Hematopoietic multipotent progenitor cell treated with erythropoietin and hydrocortisone succinate and interleukin-3 and kit ligand, for 4 days (in vitro differentiated cells): Measurements from ENCODE around the gene FMOD.
A peak's percentile ranks its signal among the peaks of the same experiment; 100 is the strongest.

Source experiments
- DNase-seq: peaks from one replicate; pipeline ENCODE4 v3.0.0-alpha.2; 2015

Gene FMOD

DNA sequence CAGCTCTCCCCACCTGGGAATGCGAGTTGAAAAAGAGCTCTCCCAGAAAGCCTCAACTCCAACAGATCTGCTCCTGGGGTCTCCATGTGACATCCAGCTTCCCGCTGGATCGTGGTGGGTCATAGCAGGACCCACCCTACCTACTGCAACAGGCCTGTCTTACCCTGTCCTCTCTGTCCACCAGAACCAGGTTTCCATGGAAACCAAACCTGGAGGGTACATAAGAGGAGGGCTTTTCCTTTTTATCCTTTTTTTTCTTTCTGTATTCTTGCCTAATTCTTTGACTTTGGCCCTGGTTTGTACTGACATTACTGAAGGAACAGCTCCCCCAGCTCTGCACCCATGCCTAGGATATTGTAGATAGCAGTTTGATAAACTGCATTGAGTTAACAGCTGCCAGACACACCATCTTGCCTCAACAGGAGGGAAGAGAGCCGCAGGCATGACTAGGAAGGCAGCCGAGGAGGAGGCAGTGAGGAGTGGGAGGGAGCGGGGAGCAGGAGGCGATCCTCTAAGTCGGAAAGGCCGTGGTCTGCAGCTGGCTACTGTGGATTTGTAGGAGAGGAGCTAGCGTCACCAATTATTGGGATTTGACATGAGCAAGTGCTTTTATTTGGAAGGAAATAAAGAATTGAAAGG, 9.7 kb upstream of the FMOD start:
- no peak for DNase-seq

GRCh38 chr1:203359010-203359571, 8.2 kb upstream of the FMOD start:
- no peak for DNase-seq

DNA sequence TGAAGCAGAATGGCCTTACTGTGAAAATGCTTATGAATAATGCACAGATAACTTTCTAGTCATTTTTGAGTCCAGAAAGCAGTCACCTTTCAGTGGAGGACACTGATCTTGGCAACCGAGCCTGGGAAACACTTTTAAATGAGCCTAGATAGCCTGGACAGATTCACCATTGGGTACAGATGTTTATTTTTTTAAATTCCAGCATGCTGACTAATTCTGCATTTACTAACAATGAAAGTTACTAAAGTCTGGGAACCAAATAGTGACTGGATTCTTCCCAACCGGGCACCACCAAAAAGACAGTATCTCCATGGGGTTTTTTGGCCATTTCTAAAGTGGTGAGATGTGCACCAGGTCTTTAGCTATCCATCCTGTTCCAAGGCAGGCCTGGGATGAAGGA, 3.3 kb upstream of the FMOD start:
- DNase-seq, result no peak

- no peak for DNase-seq
Measured at GRCh38 chr1:203353486-203353885, 2.6 kb upstream of the FMOD start.

- no peak for DNase-seq
Measured at GRCh38 chr1:203349773-203350524, 973 bp downstream of the FMOD start.

DNA sequence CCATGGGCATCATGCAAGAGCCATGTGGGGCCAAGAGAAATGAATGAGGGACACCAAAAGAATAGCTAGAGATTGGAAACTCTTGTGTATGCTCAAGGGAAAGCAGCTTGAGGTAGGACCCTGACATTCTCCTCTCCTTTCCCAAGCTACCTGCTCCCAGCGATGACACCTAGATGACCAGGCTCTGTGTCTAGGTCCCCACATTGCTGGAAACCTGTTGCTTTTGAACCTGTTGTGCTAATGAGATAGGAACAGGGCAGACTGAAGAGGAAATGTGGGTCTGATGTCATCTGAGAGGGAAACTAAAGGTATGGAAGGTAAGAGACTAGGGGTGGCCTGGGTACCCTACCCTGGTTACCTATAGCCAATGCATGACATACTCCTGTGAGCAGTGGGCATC, 1.8 kb downstream of the FMOD start:
- DNase-seq, result no peak

DNA sequence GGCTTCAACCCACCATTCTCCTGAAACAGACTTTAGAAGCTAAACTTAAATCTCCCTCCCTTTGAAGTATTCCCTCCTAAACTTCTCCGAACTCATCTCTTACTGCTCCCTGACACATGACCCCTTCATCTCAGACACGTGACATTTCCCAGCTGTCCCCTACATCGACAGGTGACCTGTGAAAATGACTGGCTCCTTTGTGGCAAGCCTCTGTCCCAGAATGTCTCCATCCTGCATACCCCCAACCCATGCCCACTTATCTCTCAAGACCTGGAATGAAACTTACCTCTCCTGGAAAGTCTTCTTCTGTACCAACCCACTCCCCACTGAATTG, 4.2 kb downstream of the FMOD start:
- DNase-seq, result no peak

DNA sequence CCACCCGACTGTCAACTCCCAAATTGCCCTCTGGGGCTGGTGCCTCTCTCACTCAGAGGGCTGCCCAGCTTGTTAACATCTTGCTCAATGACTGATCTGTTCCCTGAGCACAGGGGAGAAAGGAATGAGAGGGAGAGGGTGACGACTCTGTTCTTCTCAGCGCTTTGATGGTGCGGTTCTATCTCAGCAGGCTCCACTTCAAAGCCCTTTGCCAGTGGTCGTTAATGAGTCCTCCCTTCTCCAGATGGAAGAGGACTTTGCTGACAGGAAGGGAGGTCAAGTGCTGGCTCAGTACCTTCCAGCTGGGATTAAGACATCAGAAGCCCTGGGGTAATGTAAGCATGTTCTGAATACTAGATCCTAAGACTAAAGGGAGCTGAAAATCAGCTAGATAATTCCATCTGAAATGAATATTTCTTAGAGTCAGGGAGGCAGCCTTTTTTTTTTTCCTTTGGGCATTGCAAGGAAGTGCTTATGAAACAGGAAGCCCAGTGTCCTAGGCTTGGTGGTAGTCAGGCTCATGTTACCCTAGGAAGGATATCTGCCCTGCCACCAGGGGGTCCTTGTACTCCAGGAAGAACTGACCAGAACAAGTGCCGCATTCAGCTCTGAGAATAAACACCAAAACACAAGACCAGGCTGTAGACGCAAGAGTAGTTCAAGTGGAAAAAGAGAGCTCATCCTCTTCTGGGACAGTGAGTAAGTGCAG, 4.7 kb downstream of the FMOD start:
- peak; percentile 25 for DNase-seq

- DNase-seq, result no peak
Measured at GRCh38 chr1:203343956-203344754, 6.8 kb downstream of the FMOD start.

GRCh38 chr1:203342192-203342940, 8.6 kb downstream of the FMOD start:
- peak; percentile 59 for DNase-seq

DNA sequence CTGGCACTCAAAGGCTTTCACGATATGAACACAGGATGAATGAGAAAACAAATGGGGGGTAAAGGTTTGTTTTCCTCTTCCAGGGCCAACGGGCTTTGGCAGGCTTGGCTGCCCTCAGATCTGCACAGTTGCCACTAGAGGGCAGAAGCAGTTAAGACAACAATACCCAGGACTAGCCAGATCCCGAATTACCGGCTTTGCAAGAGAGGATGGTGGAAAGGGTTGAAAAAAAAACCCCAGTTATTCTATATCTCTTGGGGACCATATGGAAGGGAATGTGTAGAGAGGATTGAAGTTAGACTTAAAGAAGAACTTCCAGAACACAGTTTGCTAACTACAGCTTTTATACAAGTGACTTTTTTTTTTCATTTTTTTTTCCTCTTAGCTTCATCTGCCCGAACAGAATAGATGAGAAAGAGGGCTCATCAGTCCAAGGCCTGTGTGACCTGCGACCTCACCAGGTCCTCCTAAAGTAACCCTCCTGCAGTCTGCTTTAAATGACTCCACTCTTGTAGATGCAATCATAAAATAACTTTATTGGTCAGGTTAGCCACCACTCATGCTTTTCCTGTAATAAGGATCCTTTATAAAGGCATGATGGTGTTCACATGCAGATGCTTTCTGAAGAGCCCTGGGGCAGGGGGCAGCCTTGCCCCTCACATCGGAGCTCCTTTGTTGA, 10.7 kb downstream of the FMOD start:
- DNase-seq, result peak; percentile 89

DNA sequence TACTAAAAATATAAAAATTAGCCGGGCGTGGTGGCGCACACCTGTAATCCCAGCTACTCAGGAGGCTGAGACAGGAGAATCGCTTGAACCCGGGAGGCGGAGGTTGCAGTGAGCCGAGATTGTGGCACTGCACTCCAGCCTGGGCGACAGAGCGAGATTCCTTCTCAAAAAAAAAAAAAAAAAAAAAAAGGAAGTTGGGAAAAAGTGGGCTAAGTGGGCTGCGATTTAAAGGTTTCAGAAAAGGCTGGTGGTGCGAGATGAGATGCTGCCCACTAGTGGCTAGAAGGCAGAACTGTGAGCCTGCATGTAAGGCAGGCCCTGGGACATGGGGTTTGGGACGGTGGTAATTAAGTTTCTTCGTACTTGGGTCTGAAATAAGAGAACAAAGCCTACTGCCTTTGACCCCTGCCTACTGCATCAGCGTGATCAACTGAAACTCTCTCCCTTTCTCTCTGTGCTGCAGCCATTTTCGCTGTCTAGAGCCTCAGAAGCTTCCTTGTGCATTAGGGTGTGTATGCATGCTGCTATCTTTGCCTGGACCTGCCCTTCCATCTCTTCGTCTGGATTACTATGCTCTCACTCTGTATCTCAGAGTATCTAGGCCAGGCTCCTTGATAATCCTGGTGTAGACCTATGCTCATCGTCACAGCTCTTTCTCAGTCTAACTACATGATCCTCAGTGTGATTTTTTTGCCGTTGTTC, 12.4 kb downstream of the FMOD start:
- DNase-seq, result peak; percentile 84

DNA sequence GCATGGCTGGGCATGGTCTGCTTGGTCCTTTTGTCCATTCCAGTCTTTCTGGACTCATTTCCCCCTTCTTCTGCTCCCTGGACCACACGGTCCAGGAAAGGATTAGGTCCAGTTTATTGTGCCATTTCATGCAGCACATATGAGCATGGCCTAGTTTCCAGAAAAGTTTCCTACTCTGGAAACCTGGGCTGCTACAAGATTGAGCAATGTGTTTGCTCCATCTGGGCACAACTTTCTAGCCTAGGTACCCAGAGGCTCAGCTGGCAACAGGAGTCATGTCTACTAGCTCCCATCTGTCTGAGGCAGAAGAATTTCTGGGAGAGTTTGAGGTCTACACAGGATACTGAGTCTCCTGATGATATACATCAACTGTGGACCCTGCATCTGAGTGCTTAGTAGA, 14.8 kb downstream of the FMOD start:
- DNase-seq, result no peak

DNA sequence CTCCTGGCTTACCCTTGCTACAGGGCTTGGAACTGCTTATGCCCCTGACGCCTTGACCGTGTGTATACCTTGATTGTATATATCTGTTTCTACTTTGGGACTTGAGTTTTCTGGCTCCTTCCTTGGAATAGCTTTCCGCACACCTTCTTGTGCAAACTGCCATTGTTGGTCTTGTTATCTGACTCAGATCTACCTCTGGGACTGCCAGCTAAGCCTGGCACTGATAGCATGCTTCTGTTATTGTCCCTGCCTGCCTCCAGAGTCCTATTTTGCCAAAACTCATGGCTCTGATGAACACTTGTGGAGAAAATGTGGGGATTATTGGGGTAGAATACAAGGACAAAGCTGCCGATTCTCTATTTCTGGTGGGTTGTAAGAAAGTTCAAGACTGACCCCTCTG, 15.4 kb downstream of the FMOD start:
- DNase-seq, result no peak

GRCh38 chr1:203331224-203331623, 19.7 kb downstream of the FMOD start:
- no peak for DNase-seq

- DNase-seq, result no peak
Measured at GRCh38 chr1:203328714-203329122, 22.2 kb downstream of the FMOD start.

DNA sequence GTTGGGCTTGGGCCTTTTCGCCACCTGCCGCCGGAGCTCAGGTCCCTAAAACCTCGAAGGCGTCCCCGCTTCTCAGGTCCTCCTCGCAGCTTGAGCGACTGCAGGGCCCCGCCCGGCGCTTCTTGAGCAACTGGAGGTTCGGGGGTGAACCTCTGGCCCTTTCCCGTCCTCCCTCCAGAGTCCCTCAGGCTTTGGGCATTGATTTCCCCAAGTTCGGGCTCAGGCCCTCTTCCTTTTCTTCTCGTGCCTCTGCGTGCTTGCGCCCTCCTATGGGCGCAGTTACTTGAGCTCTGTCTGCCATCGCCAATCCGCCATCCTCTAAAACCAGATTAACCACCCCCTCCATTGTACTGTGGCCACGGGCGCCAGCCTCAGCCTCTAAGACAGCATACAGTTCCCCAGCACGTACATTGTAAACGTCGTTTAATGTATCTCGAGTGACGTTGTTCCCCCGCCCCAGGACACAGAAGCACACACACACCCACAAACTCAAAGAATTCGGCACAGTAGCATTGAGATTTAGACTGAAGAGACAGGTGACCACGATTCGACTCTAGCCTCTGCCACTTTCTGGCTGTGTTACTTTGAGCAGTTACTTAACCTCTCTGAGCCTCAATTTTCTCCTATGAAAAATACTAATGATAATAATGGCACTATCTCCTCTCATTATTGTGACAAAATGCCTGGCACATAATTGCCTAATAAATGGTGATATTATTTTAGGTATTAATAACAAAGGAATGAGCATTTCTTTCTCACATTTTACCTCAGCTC, 23.1 kb downstream of the FMOD start:
- peak; percentile 84 for DNase-seq

- DNase-seq, result peak; percentile 96
Measured at GRCh38 chr1:203326830-203327683, 23.9 kb downstream of the FMOD start.

- no peak for DNase-seq
Measured at GRCh38 chr1:203325418-203326091, 25.4 kb downstream of the FMOD start.
